ENCODE data around the gene CSTB. TPM values are rescaled to one million over a fixed set of nuclear protein-coding genes. Genes with fewer than 3 reads are reported as not detected.

The CSTB gene
- total and polyA plus RNA-seq, 2 of the 8 experiments (the other 6 are each of a cell fraction or from before 2014, with no cell fraction given): 53.8 to 64.1 TPM

DNA sequence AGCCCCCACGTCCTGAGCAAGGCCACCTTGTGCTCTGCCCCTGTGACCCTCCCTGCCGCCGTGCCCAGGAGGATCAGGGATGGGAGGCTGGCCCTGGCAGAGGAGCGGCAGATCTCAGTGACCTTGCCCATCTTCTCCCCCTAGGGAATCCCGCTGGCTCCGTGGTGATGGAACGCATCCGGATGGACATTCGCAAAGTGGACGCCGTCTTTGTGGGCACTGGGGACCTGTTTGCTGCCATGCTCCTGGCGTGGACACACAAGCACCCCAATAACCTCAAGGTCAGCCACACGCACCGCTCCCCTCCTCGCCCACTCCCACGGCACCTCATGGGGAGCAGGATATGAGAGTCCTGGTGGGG, 22.7 kb downstream of the CSTB start:
- Histone ChIP-seq H3K4me1 (replicated peaks in 1 of 4; ENCODE audit: control insufficient read depth in 3 of 4, insufficient read depth in 4 of 4, low read length in 3 of 4) (no peaks in the 10 kb centered on the region), H3K79me2 (ENCODE audit: control insufficient read depth in 1 of 2, insufficient read depth in 2 of 2, low read length in 2 of 2) (no peaks in the 10 kb centered on the region), H3K14ac (ENCODE audit: insufficient read length) (no peak overlapping the region), H4K91ac (replicated peaks; ENCODE audit: insufficient read length, low read length) (no peak overlapping the region), H2AFZ (ENCODE audit: low read length) (no peak overlapping the region), H2BK15ac (ENCODE audit: low read length) (no peak overlapping the region), H3K18ac (ENCODE audit: extremely low read depth, low read length) (no peak overlapping the region), H3K9ac (replicated peaks in 1 of 4; ENCODE audit: extremely low read depth in 1 of 4, low read depth in 3 of 4, low read length in 3 of 4) (no peak overlapping the region), H2BK120ac (replicated peaks; ENCODE audit: low read depth, low read length) (no peak overlapping the region), H3K23ac (ENCODE audit: insufficient read length) (no peak overlapping the region), H3K36me3 (ENCODE audit: control insufficient read depth in 2 of 4, insufficient read depth in 4 of 4, low read length in 3 of 4) (peaks cover 7 to 32% (median 20%) of the 10 kb centered on the region in 4 experiments; a peak in 7 of 8 replicates), H3K4me2 (ENCODE audit: insufficient read depth in 1 of 2, low read depth in 2 of 2, low read length in 2 of 2) (no peak overlapping the region), H3K27me3 (replicated peaks in 1 of 4; ENCODE audit: control insufficient read depth in 3 of 4, extremely low read depth in 1 of 4, insufficient read depth in 3 of 4, low read length in 3 of 4) (no peaks in the 10 kb centered on the region), H3K27ac (ENCODE audit: low read depth, low read length) (no peak overlapping the region), H4K20me1 (replicated peaks in 1 of 2; ENCODE audit: control insufficient read depth in 1 of 2, insufficient read depth in 2 of 2, low read length in 2 of 2) (peaks cover 2 to 16% of the 10 kb centered on the region in 2 experiments), H3K9me3 (ENCODE audit: insufficient read depth in 2 of 2, low read depth in 1 of 2, low read length in 1 of 2) (no peaks in the 10 kb centered on the region), H3K79me1 (ENCODE audit: low read depth, low read length) (peaks cover 2% of the 10 kb centered on the region; the same call in 1 of the 2 replicates), H3K4me3 (ENCODE audit: extremely low read depth in 1 of 4, insufficient read depth in 2 of 4, low read depth in 3 of 4, low read length in 4 of 4) (no peak overlapping the region), H2BK5ac (ENCODE audit: low read depth, low read length) (peak overlapping the region; percentile 6; the same call in 1 of the 2 replicates), H3K56ac (replicated peaks; ENCODE audit: insufficient read length, low read depth, low read length) (no peak overlapping the region), H3K23me2 (ENCODE audit: low read depth, low read length) (no peaks in the 10 kb centered on the region), H3K4ac (replicated peaks; ENCODE audit: insufficient read length, low read depth, low read length) (no peak overlapping the region), H2BK20ac (ENCODE audit: low read length) (no peak overlapping the region), H4K5ac (ENCODE audit: insufficient read length, low read depth, low read length) (no peak overlapping the region), H4K8ac (ENCODE audit: extremely low read depth, insufficient read depth, low read length) (no peak overlapping the region; the same call in 1 of the 2 replicates), H2BK12ac (ENCODE audit: low read depth, low read length) (no peak overlapping the region), H2AK5ac (ENCODE audit: low read depth, low read length) (no peak overlapping the region)
- FAIRE-seq (no peak), DNase-seq (ENCODE audit: low read depth in 1 of 2, low spot score in 2 of 2) (no peak)
- CTCF ChIA-PET (ENCODE audit: partially characterized antibody): no interaction called here
- 96% methylated on average over 16 of the region's 16 CpGs; no CpG with 5 or more reads in 1 of the 2 experiments for WGBS, 2 experiments (ENCODE audit: extremely low coverage in 1 of 2, insufficient coverage in 1 of 2, insufficient read length in 1 of 2, insufficient replicate concordance in 2 of 2, low coverage in 1 of 2, low lambda C conversion rate in 2 of 2, missing lambda C conversion rate in 1 of 2)
- no peak for TF ChIP-seq CHD1 (IDR thresholded peaks at IDR 0.05; ENCODE audit: low read depth, low read length)
- POLR2A ChIA-PET (ENCODE audit: partially characterized antibody): interaction anchor here (1.0 kb wide), 1 partner anchor 47 kb away, joined by 3 read pairs; no protein-coding TSS in a partner anchor
